Measurements from ENCODE around the gene RYK. TPM values are rescaled to one million over a fixed set of nuclear protein-coding genes. Genes with fewer than 3 reads are reported as not detected.
A peak's percentile ranks its signal among the peaks of the same experiment; 100 is the strongest.

Gene RYK
- total RNA-seq, 1 experiment from 2014 or later, result 54.2 TPM

DNA sequence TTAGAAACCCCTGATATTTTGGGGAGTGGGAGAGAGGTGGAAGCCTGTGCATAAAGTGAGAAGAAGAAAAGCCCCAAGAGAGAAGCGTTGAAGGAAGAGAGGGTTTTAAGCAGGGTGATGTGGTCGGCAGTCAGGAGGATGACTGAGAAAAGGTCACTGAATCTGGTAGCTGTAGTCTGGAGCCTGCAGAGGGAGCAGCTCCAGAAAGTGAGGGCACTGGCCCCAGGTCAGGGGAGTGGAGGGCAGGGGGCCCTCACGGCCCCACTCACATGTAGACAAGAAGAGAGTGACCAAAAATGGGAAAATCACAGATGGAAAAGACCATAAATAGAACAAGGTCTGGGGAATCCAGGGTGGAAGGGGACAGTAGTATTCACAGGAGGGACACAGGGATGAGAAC is 105.5 kb downstream of the RYK start:
- ChIA-PET POLR2A (interaction anchor here (0.7 kb wide), 1 partner anchor 332 kb away, joined by 4 read pairs; no protein-coding TSS in a partner anchor), CTCF (interaction anchor here (1.1 to 1.9 kb wide), 4 partner anchors 11 to 240 kb away, joined by 3 to 4 read pairs (median 4); no protein-coding TSS in a partner anchor)
- ATAC-seq (peak; percentile 75), DNase-seq (ENCODE audit: low spot score) (no peak)
- TF ChIP-seq, protein P1, sequence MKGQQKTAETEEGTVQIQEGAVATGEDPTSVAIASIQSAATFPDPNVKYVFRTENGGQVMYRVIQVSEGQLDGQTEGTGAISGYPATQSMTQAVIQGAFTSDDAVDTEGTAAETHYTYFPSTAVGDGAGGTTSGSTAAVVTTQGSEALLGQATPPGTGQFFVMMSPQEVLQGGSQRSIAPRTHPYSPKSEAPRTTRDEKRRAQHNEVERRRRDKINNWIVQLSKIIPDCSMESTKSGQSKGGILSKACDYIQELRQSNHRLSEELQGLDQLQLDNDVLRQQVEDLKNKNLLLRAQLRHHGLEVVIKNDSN (CRISPR knock-in tag; IDR thresholded peaks at IDR 0.05), result no peak
- TF ChIP-seq, protein P2, sequence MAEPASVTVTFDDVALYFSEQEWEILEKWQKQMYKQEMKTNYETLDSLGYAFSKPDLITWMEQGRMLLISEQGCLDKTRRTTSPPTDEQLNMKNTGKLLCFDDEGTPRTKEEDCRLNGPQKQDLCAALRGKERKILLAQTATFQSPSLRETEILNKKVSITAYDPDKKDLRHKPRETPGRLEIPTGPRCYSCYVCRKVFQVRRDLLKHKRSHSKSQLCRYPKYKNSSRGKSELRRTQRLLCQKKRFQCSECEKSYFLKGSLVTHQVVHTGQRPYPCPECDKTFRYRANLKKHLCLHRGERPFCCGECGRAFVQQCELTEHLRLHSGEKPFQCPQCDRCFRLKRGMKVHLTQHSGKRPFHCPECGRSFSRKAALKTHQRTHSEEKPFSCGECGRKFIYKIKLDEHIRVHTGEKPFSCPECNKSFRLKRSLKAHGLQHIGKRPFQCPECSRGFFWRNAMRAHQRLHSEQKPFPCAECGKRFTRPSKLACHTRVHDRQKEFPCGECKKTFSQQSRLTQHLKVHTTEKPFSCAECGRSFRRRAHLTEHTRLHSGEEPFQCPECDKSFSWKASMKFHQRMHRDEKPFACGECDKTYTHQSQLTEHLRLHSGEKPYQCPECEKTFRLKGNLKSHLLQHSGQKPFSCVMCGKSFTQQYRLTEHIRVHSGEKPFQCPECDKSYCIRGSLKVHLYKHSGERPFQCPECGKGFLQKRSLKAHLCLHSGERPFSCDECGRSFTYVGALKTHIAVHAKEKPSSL (CRISPR knock-in tag; conservative IDR thresholded peaks at IDR 0.05), result no peak
- TF ChIP-seq CREB1 (CRISPR knock-in tag; IDR thresholded peaks at IDR 0.05) (no peak), ZNF317 (CRISPR knock-in tag; IDR thresholded peaks at IDR 0.05; ENCODE audit: borderline replicate concordance, low read depth) (no peak), ZNF232 (CRISPR knock-in tag; IDR thresholded peaks at IDR 0.05) (no peak), FOXK1 (CRISPR knock-in tag; IDR thresholded peaks at IDR 0.05) (no peak), ZNF671 (CRISPR knock-in tag; IDR thresholded peaks at IDR 0.05) (no peak), GRHL2 (CRISPR knock-in tag; IDR thresholded peaks at IDR 0.05; ENCODE audit: insufficient replicate concordance, severe bottlenecking) (no peak), HMGA2 (CRISPR knock-in tag; IDR thresholded peaks at IDR 0.05) (no peak), TEAD4 (CRISPR knock-in tag; IDR thresholded peaks at IDR 0.05) (no peak)
- H3K27me3 Mint-ChIP-seq (ENCODE audit: low read depth), result no peaks in the 10 kb centered on the region
- no peak overlapping the region for H3K27ac Mint-ChIP-seq
- H3K36me3 Mint-ChIP-seq, result peaks cover 28% of the 10 kb centered on the region
- no peak overlapping the region for H3K4me3 Mint-ChIP-seq
- peaks cover 8% of the 10 kb centered on the region for H3K4me1 Mint-ChIP-seq
- peaks cover 16% of the 10 kb centered on the region for H3K9me3 Mint-ChIP-seq

DNA sequence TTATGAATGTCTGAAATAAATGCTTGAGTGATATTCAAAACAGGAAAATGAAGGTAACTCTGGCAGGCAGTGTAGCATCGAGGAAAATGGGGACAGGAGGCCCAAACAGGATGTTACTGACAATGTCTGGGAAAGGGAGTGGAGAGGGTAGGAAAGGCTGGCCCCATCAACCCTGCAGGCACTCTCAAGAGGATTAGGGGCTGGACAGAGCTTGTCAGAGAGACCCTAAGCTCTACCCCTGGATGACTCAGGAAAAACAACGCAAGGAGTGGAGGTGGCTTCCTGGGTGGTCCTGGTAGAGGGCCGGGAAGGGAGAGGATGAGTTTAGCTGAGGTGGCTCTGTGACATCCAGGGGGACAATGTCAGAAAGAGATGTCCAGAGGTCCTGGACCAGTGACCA is 106.0 kb downstream of the RYK start:
- H3K36me3 Mint-ChIP-seq, result peaks cover 28% of the 10 kb centered on the region
- DNase-seq (ENCODE audit: low spot score) (no peak), ATAC-seq (peak; percentile 18; the same call in 1 of the 2 replicates)
- TF ChIP-seq, protein P3, sequence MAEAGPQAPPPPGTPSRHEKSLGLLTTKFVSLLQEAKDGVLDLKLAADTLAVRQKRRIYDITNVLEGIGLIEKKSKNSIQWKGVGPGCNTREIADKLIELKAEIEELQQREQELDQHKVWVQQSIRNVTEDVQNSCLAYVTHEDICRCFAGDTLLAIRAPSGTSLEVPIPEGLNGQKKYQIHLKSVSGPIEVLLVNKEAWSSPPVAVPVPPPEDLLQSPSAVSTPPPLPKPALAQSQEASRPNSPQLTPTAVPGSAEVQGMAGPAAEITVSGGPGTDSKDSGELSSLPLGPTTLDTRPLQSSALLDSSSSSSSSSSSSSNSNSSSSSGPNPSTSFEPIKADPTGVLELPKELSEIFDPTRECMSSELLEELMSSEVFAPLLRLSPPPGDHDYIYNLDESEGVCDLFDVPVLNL (CRISPR knock-in tag; IDR thresholded peaks at IDR 0.05; ENCODE audit: borderline replicate concordance, low read depth), result no peak
- TF ChIP-seq ETV6 (CRISPR knock-in tag; IDR thresholded peaks at IDR 0.05), result no peak
- TF ChIP-seq, protein P4, sequence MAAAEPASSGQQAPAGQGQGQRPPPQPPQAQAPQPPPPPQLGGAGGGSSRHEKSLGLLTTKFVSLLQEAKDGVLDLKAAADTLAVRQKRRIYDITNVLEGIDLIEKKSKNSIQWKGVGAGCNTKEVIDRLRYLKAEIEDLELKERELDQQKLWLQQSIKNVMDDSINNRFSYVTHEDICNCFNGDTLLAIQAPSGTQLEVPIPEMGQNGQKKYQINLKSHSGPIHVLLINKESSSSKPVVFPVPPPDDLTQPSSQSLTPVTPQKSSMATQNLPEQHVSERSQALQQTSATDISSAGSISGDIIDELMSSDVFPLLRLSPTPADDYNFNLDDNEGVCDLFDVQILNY (CRISPR knock-in tag; IDR thresholded peaks at IDR 0.05), result no peak
- no peak for TF ChIP-seq FOXK1 (CRISPR knock-in tag; IDR thresholded peaks at IDR 0.05)
- TF ChIP-seq, protein P5, sequence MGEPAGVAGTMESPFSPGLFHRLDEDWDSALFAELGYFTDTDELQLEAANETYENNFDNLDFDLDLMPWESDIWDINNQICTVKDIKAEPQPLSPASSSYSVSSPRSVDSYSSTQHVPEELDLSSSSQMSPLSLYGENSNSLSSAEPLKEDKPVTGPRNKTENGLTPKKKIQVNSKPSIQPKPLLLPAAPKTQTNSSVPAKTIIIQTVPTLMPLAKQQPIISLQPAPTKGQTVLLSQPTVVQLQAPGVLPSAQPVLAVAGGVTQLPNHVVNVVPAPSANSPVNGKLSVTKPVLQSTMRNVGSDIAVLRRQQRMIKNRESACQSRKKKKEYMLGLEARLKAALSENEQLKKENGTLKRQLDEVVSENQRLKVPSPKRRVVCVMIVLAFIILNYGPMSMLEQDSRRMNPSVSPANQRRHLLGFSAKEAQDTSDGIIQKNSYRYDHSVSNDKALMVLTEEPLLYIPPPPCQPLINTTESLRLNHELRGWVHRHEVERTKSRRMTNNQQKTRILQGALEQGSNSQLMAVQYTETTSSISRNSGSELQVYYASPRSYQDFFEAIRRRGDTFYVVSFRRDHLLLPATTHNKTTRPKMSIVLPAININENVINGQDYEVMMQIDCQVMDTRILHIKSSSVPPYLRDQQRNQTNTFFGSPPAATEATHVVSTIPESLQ (CRISPR knock-in tag; IDR thresholded peaks at IDR 0.05), result no peak
- TF ChIP-seq, protein P6, sequence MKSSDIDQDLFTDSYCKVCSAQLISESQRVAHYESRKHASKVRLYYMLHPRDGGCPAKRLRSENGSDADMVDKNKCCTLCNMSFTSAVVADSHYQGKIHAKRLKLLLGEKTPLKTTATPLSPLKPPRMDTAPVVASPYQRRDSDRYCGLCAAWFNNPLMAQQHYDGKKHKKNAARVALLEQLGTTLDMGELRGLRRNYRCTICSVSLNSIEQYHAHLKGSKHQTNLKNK (CRISPR knock-in tag; IDR thresholded peaks at IDR 0.05), result no peak
- TF ChIP-seq, protein P7, sequence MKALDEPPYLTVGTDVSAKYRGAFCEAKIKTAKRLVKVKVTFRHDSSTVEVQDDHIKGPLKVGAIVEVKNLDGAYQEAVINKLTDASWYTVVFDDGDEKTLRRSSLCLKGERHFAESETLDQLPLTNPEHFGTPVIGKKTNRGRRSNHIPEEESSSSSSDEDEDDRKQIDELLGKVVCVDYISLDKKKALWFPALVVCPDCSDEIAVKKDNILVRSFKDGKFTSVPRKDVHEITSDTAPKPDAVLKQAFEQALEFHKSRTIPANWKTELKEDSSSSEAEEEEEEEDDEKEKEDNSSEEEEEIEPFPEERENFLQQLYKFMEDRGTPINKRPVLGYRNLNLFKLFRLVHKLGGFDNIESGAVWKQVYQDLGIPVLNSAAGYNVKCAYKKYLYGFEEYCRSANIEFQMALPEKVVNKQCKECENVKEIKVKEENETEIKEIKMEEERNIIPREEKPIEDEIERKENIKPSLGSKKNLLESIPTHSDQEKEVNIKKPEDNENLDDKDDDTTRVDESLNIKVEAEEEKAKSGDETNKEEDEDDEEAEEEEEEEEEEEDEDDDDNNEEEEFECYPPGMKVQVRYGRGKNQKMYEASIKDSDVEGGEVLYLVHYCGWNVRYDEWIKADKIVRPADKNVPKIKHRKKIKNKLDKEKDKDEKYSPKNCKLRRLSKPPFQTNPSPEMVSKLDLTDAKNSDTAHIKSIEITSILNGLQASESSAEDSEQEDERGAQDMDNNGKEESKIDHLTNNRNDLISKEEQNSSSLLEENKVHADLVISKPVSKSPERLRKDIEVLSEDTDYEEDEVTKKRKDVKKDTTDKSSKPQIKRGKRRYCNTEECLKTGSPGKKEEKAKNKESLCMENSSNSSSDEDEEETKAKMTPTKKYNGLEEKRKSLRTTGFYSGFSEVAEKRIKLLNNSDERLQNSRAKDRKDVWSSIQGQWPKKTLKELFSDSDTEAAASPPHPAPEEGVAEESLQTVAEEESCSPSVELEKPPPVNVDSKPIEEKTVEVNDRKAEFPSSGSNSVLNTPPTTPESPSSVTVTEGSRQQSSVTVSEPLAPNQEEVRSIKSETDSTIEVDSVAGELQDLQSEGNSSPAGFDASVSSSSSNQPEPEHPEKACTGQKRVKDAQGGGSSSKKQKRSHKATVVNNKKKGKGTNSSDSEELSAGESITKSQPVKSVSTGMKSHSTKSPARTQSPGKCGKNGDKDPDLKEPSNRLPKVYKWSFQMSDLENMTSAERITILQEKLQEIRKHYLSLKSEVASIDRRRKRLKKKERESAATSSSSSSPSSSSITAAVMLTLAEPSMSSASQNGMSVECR (CRISPR knock-in tag; IDR thresholded peaks at IDR 0.05; ENCODE audit: borderline replicate concordance), result no peak
- no peak for TF ChIP-seq ZNF232 (CRISPR knock-in tag; IDR thresholded peaks at IDR 0.05)
- no peak for TF ChIP-seq TCF7 (CRISPR knock-in tag; IDR thresholded peaks at IDR 0.05; ENCODE audit: low read depth)
- TF ChIP-seq RORB (CRISPR knock-in tag; IDR thresholded peaks at IDR 0.05), result no peak
- no peak for TF ChIP-seq TP53 (CRISPR knock-in tag; IDR thresholded peaks at IDR 0.05)
- TF ChIP-seq GTF2I (CRISPR knock-in tag; conservative IDR thresholded peaks at IDR 0.05), result no peak
- no peak for TF ChIP-seq ZNF416 (CRISPR knock-in tag; IDR thresholded peaks at IDR 0.05)
- TF ChIP-seq, protein P8, sequence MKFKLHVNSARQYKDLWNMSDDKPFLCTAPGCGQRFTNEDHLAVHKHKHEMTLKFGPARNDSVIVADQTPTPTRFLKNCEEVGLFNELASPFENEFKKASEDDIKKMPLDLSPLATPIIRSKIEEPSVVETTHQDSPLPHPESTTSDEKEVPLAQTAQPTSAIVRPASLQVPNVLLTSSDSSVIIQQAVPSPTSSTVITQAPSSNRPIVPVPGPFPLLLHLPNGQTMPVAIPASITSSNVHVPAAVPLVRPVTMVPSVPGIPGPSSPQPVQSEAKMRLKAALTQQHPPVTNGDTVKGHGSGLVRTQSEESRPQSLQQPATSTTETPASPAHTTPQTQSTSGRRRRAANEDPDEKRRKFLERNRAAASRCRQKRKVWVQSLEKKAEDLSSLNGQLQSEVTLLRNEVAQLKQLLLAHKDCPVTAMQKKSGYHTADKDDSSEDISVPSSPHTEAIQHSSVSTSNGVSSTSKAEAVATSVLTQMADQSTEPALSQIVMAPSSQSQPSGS (CRISPR knock-in tag; IDR thresholded peaks at IDR 0.05; ENCODE audit: borderline replicate concordance, low read depth), result no peak
- H3K4me1 Mint-ChIP-seq, result peaks cover 8% of the 10 kb centered on the region
- CTCF ChIA-PET, result interaction anchor here (1.0 to 1.9 kb wide), 5 partner anchors 11 to 239 kb away, joined by 3 to 4 read pairs (median 3); no protein-coding TSS in a partner anchor
- H3K9me3 Mint-ChIP-seq, result peaks cover 16% of the 10 kb centered on the region
- POLR2A ChIA-PET, result no interaction called here
- no peak overlapping the region for H3K4me3 Mint-ChIP-seq
- H3K27ac Mint-ChIP-seq, result peak overlapping the region; percentile 35; the same call in 1 of the 2 replicates
- no peaks in the 10 kb centered on the region for H3K27me3 Mint-ChIP-seq (ENCODE audit: low read depth)
